ENCODE data around the gene DNAJA3.

- TF ChIP-seq SUZ12 (IDR thresholded peaks at IDR 0.05; ENCODE audit: extremely low read depth, insufficient read depth, insufficient read length) (no peak), ZNF274 (IDR thresholded peaks at IDR 0.05; ENCODE audit: low read depth, low read length) (no peak), YY1 (IDR thresholded peaks at IDR 0.05; ENCODE audit: insufficient read depth, insufficient read length) (no peak)
These were observed 42.8 kb upstream of the DNAJA3 start for GRCh38 chr16:4382795-4383357.

All from NT2/D1 (cell line).